ENCODE measurements around the gene CNTNAP2. TPM values are rescaled to one million over a fixed set of nuclear protein-coding genes. Genes with fewer than 3 reads are reported as not detected.

Gene CNTNAP2
- total and polyA plus RNA-seq, 2 of the 8 experiments (the other 6 are each of a cell fraction or from before 2014, with no cell fraction given) = 27.9 to 71.0 TPM

DNA sequence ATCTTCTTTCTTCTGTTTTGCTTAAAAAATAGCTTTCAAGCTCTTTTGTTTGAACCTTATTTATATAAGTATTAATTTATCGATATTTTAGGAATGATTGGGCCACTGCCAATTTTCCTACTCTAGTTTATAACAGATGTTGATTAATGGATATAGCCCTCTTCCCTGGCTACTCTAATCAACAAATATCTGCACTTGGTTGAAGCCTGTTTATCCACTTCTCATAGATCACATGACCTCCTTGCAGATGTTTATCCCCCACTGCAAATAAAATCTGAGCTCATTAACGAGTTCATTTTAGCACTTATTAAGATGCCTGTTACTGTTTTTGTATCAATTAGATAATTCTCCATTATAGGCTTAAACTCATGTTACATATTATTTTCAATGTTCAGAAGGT is 715.3 kb downstream of the CNTNAP2 start:
- Histone ChIP-seq H4K8ac (ENCODE audit: extremely low read depth, insufficient read depth, low read length) (no peak overlapping the region), H4K5ac (ENCODE audit: insufficient read length, low read depth, low read length) (no peak overlapping the region), H2AK5ac (ENCODE audit: low read depth, low read length) (no peak overlapping the region), H3K4ac (replicated peaks; ENCODE audit: insufficient read length, low read depth, low read length) (no peak overlapping the region), H3K79me1 (ENCODE audit: low read depth, low read length) (no peaks in the 10 kb centered on the region), H3K27me3 (replicated peaks in 1 of 4; ENCODE audit: control insufficient read depth in 3 of 4, extremely low read depth in 1 of 4, insufficient read depth in 3 of 4, low read length in 3 of 4) (no peaks in the 10 kb centered on the region), H2BK12ac (ENCODE audit: low read depth, low read length) (no peak overlapping the region), H2BK5ac (ENCODE audit: low read depth, low read length) (no peak overlapping the region), H2BK15ac (ENCODE audit: low read length) (no peak overlapping the region), H4K91ac (replicated peaks; ENCODE audit: insufficient read length, low read length) (no peak overlapping the region), H3K14ac (ENCODE audit: insufficient read length) (no peak overlapping the region), H2AFZ (ENCODE audit: low read length) (no peak overlapping the region), H3K4me1 (replicated peaks in 1 of 4; ENCODE audit: control insufficient read depth in 3 of 4, insufficient read depth in 4 of 4, low read length in 3 of 4) (no peaks in the 10 kb centered on the region), H3K9me3 (ENCODE audit: insufficient read depth in 2 of 2, low read depth in 1 of 2, low read length in 1 of 2) (no peaks in the 10 kb centered on the region), H3K79me2 (ENCODE audit: control insufficient read depth in 1 of 2, insufficient read depth in 2 of 2, low read length in 2 of 2) (no peaks in the 10 kb centered on the region), H2BK20ac (ENCODE audit: low read length) (no peak overlapping the region), H3K9ac (replicated peaks in 1 of 4; ENCODE audit: extremely low read depth in 1 of 4, low read depth in 3 of 4, low read length in 3 of 4) (no peak overlapping the region), H3K23me2 (ENCODE audit: low read depth, low read length) (no peaks in the 10 kb centered on the region), H3K4me3 (ENCODE audit: extremely low read depth in 1 of 4, insufficient read depth in 2 of 4, low read depth in 3 of 4, low read length in 4 of 4) (no peak overlapping the region), H3K23ac (ENCODE audit: insufficient read length) (no peak overlapping the region), H4K20me1 (replicated peaks in 1 of 2; ENCODE audit: control insufficient read depth in 1 of 2, insufficient read depth in 2 of 2, low read length in 2 of 2) (no peaks in the 10 kb centered on the region), H3K27ac (ENCODE audit: low read depth, low read length) (no peak overlapping the region), H3K4me2 (ENCODE audit: insufficient read depth in 1 of 2, low read depth in 2 of 2, low read length in 2 of 2) (no peak overlapping the region), H3K56ac (replicated peaks; ENCODE audit: insufficient read length, low read depth, low read length) (no peak overlapping the region), H3K36me3 (ENCODE audit: control insufficient read depth in 2 of 4, insufficient read depth in 4 of 4, low read length in 3 of 4) (no peaks in the 10 kb centered on the region), H2BK120ac (replicated peaks; ENCODE audit: low read depth, low read length) (no peak overlapping the region), H3K18ac (ENCODE audit: extremely low read depth, low read length) (no peak overlapping the region)
- POLR2A ChIA-PET (ENCODE audit: partially characterized antibody) = no interaction called here
- WGBS, 2 experiments (ENCODE audit: extremely low coverage in 1 of 2, insufficient coverage in 1 of 2, insufficient read length in 1 of 2, insufficient replicate concordance in 2 of 2, low coverage in 1 of 2, low lambda C conversion rate in 2 of 2, missing lambda C conversion rate in 1 of 2) = 94% methylated on average over 2 of the region's 2 CpGs; no CpG with 5 or more reads in 1 of the 2 experiments
- DNase-seq (ENCODE audit: low read depth in 1 of 2, low spot score in 2 of 2) = no peak
- no peak for FAIRE-seq
- CTCF ChIA-PET (ENCODE audit: partially characterized antibody) = interaction anchor here (0.6 kb wide), 1 partner anchor 342 kb away, joined by 3 read pairs; no protein-coding TSS in a partner anchor
- no peak for TF ChIP-seq EGR1 (IDR thresholded peaks at IDR 0.05; ENCODE audit: borderline replicate concordance, low read depth, low read length)
